Activated CD8-positive, alpha-beta memory T cell treated with anti-CD3 and anti-CD28 coated beads, Interleukin-2, amount 10 ng/mL, durations not matched to agents 7 days and 5 days (primary cell): Measurements from ENCODE around the gene RASSF10. TPM values are rescaled to one million over a fixed set of nuclear protein-coding genes. Genes with fewer than 3 reads are reported as not detected.

Experiments
- ATAC-seq: fragments of 150-1000 bp; cut with Tn5 transposase; one replicate; pipeline ENCODE4 v1.10.0; 2021; ENCODE audit warnings: moderate library complexity
- CTCF ChIA-PET: fragments of 350-600 bp; sonication (Branson Sonifier 250); formaldehyde crosslinking; loops from one replicate; lab custom pipeline; 2021; ENCODE audit warnings: antibody characterized with exemption; lab: Charles Lee
- DNase-seq: peaks from one replicate; pipeline ENCODE4 v3.0.0-alpha.2; 2020
- H3K27ac Mint-ChIP-seq: one replicate; pipeline ENCODE4 v1.8.0; 2021; ENCODE audit warnings: mild to moderate bottlenecking, mixed read lengths
- H3K27me3 Mint-ChIP-seq: one replicate; pipeline ENCODE4 v1.8.0; 2021; ENCODE audit warnings: mixed read lengths
- H3K36me3 Mint-ChIP-seq: one replicate; pipeline ENCODE4 v1.8.0; 2021; ENCODE audit warnings: mild to moderate bottlenecking, mixed read lengths
- H3K4me1 Mint-ChIP-seq: one replicate; pipeline ENCODE4 v1.8.0; 2021; ENCODE audit warnings: mixed read lengths
- H3K4me3 Mint-ChIP-seq: one replicate; pipeline ENCODE4 v1.8.0; 2021; ENCODE audit warnings: mild to moderate bottlenecking, moderate library complexity, mixed read lengths
- H3K9me3 Mint-ChIP-seq: one replicate; pipeline ENCODE4 v1.8.0; 2022; ENCODE audit warnings: low read depth, mixed read lengths
- total RNA-seq, 2 experiments: library from RNA; stranded (reverse); gene quantifications; one replicate each; pipeline ENCODE4 v1.2.3, GENCODE V29; 2021

RASSF10 gene
- total RNA-seq, 2 experiments from 2014 or later: not detected

DNA sequence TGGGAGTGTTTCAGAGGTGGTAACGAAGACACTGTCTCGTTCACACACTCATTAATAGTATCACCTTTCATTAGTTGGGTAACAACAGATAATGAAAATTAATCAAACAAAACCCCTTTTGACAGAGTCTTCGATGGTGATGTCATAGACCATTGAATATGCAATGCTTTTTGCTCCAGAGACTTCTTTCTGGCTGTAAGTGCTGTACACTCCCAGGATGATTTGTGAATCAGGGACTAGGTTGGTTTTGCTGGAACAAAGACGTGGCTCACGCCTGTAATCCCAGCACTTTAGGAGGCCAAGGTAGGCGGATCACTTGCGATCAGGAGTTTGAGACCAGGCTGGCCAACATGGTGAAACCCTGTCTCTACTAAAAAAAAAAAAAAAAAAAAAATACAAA, 9.5 kb upstream of the RASSF10 start:
- no peaks in the 10 kb centered on the region for H3K4me1 Mint-ChIP-seq
- H3K27me3 Mint-ChIP-seq: peaks cover 52% of the 10 kb centered on the region
- DNase-seq: no peak
- H3K9me3 Mint-ChIP-seq: no peaks in the 10 kb centered on the region
- no peaks in the 10 kb centered on the region for H3K36me3 Mint-ChIP-seq
- H3K4me3 Mint-ChIP-seq: no peak overlapping the region
- CTCF ChIA-PET: no interaction called here
- no peak overlapping the region for H3K27ac Mint-ChIP-seq
- ATAC-seq: no peak

GRCh38 chr11:13000116-13000515, 9.0 kb upstream of the RASSF10 start:
- Mint-ChIP-seq H3K27me3 (peaks cover 53% of the 10 kb centered on the region), H3K36me3 (no peaks in the 10 kb centered on the region), H3K9me3 (no peaks in the 10 kb centered on the region), H3K4me3 (no peak overlapping the region), H3K27ac (no peak overlapping the region), H3K4me1 (no peaks in the 10 kb centered on the region)
- DNase-seq (no peak), ATAC-seq (no peak)
- CTCF ChIA-PET: no interaction called here

DNA sequence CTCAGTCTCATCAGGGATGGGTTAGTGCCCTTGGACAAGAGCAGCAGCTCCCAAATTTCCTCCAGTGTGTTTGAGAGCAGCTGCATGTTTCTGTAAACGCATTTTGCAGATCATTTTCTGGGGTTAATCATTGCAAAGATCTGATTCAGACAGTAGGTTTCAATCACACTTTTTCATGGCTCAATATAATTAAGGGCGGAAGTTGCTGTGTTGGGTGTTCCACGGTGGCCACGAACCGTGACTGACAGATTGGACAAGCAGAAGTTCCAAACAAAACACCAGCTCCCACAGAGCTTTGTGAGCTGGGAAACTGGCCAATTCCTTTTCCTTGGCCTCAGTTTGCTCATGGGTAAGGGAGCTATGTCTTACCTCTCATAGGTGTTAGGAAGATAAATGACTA, 8.4 kb upstream of the RASSF10 start:
- H3K9me3 Mint-ChIP-seq: no peaks in the 10 kb centered on the region
- H3K4me3 Mint-ChIP-seq: no peak overlapping the region
- no peaks in the 10 kb centered on the region for H3K4me1 Mint-ChIP-seq
- no peak overlapping the region for H3K27ac Mint-ChIP-seq
- no peaks in the 10 kb centered on the region for H3K36me3 Mint-ChIP-seq
- CTCF ChIA-PET: no interaction called here
- no peak for ATAC-seq
- H3K27me3 Mint-ChIP-seq: peaks cover 55% of the 10 kb centered on the region
- DNase-seq: no peak

- Mint-ChIP-seq H3K36me3 (no peaks in the 10 kb centered on the region), H3K4me3 (no peak overlapping the region), H3K27me3 (peaks cover 70% of the 10 kb centered on the region), H3K27ac (no peak overlapping the region), H3K9me3 (no peaks in the 10 kb centered on the region), H3K4me1 (peaks cover 3% of the 10 kb centered on the region)
- DNase-seq (no peak), ATAC-seq (no peak)
- CTCF ChIA-PET: no interaction called here
These were observed 5.2 kb upstream of the RASSF10 start for GRCh38 chr11:13003736-13004493.

GRCh38 chr11:13007182-13008060, 1.7 kb upstream of the RASSF10 start:
- DNase-seq: no peak
- no peaks in the 10 kb centered on the region for H3K9me3 Mint-ChIP-seq
- H3K4me3 Mint-ChIP-seq: no peak overlapping the region
- H3K4me1 Mint-ChIP-seq: peaks cover 4% of the 10 kb centered on the region
- H3K27me3 Mint-ChIP-seq: peaks cover 76% of the 10 kb centered on the region
- CTCF ChIA-PET: no interaction called here
- H3K36me3 Mint-ChIP-seq: no peaks in the 10 kb centered on the region
- no peak for ATAC-seq
- H3K27ac Mint-ChIP-seq: no peak overlapping the region

DNA sequence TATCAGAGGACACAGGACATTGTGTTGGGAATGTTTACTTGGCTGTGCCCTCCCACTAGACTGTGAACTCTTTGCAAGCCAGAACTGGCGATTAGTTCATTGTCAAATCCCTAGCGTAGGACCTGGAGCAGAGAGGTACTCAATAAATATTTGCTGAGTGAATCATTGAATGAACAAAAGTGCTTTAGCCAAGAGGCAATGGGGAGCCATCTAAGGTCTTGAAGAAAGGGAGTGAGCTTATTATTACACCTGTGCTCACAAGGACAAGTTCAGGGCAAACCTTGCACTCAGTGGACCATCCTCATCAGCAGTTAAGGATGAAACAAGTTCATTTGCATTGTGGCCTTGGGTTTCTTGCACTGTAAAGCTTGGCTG, 1.1 kb upstream of the RASSF10 start:
- peaks cover 77% of the 10 kb centered on the region for H3K27me3 Mint-ChIP-seq
- H3K36me3 Mint-ChIP-seq: no peaks in the 10 kb centered on the region
- H3K4me1 Mint-ChIP-seq: peaks cover 4% of the 10 kb centered on the region
- ATAC-seq: no peak
- no peak for DNase-seq
- no peak overlapping the region for H3K27ac Mint-ChIP-seq
- H3K9me3 Mint-ChIP-seq: no peaks in the 10 kb centered on the region
- CTCF ChIA-PET: no interaction called here
- H3K4me3 Mint-ChIP-seq: no peak overlapping the region

GRCh38 chr11:13009476-13009920, 382 bp downstream of the RASSF10 start:
- Mint-ChIP-seq H3K27ac (no peak overlapping the region), H3K4me3 (no peak overlapping the region), H3K36me3 (no peaks in the 10 kb centered on the region), H3K27me3 (peaks cover 82% of the 10 kb centered on the region), H3K4me1 (peaks cover 4% of the 10 kb centered on the region), H3K9me3 (no peaks in the 10 kb centered on the region)
- no peak for ATAC-seq
- CTCF ChIA-PET: no interaction called here
- DNase-seq: no peak

GRCh38 chr11:13009921-13010748, 1.0 kb downstream of the RASSF10 start:
- ATAC-seq: no peak
- H3K27me3 Mint-ChIP-seq: peaks cover 84% of the 10 kb centered on the region

GRCh38 chr11:13010749-13011465, 1.8 kb downstream of the RASSF10 start:
- H3K36me3 Mint-ChIP-seq: no peaks in the 10 kb centered on the region
- H3K9me3 Mint-ChIP-seq: no peaks in the 10 kb centered on the region
- peaks cover 83% of the 10 kb centered on the region for H3K27me3 Mint-ChIP-seq
- no peak for DNase-seq
- no peak overlapping the region for H3K27ac Mint-ChIP-seq
- CTCF ChIA-PET: interaction anchor here (0.8 kb wide), 1 partner anchor 122 kb away, joined by 3 read pairs; no protein-coding TSS in a partner anchor
- no peak for ATAC-seq
- H3K4me3 Mint-ChIP-seq: no peak overlapping the region
- peaks cover 4% of the 10 kb centered on the region for H3K4me1 Mint-ChIP-seq

More at GRCh38 chr11:13009921-13010748, 1.0 kb downstream of the RASSF10 start:
- DNase-seq: no peak
- Mint-ChIP-seq H3K27ac (no peak overlapping the region), H3K4me3 (no peak overlapping the region), H3K36me3 (no peaks in the 10 kb centered on the region), H3K4me1 (peaks cover 4% of the 10 kb centered on the region), H3K9me3 (no peaks in the 10 kb centered on the region)
- CTCF ChIA-PET: interaction anchor here (0.8 kb wide), 1 partner anchor 121 kb away, joined by 3 read pairs; no protein-coding TSS in a partner anchor

- CTCF ChIA-PET: interaction anchor here (0.8 to 1.0 kb wide), 2 partner anchors 52 to 123 kb away, joined by 3 read pairs; no protein-coding TSS in a partner anchor
- Mint-ChIP-seq H3K4me3 (no peak overlapping the region), H3K27ac (no peak overlapping the region), H3K9me3 (no peaks in the 10 kb centered on the region), H3K4me1 (peaks cover 4% of the 10 kb centered on the region), H3K27me3 (peaks cover 82% of the 10 kb centered on the region), H3K36me3 (no peaks in the 10 kb centered on the region)
- ATAC-seq (no peak), DNase-seq (no peak)
These were observed 2.4 kb downstream of the RASSF10 start for GRCh38 chr11:13011466-13012055.

GRCh38 chr11:13012056-13012661, 3.0 kb downstream of the RASSF10 start:
- H3K4me3 Mint-ChIP-seq: no peak overlapping the region
- no peaks in the 10 kb centered on the region for H3K36me3 Mint-ChIP-seq
- CTCF ChIA-PET: interaction anchor here (1.0 kb wide), 1 partner anchor 52 kb away, joined by 3 read pairs; no protein-coding TSS in a partner anchor
- ATAC-seq: no peak
- H3K4me1 Mint-ChIP-seq: peaks cover 4% of the 10 kb centered on the region
- H3K9me3 Mint-ChIP-seq: no peaks in the 10 kb centered on the region
- peaks cover 81% of the 10 kb centered on the region for H3K27me3 Mint-ChIP-seq
- no peak overlapping the region for H3K27ac Mint-ChIP-seq
- no peak for DNase-seq

DNA sequence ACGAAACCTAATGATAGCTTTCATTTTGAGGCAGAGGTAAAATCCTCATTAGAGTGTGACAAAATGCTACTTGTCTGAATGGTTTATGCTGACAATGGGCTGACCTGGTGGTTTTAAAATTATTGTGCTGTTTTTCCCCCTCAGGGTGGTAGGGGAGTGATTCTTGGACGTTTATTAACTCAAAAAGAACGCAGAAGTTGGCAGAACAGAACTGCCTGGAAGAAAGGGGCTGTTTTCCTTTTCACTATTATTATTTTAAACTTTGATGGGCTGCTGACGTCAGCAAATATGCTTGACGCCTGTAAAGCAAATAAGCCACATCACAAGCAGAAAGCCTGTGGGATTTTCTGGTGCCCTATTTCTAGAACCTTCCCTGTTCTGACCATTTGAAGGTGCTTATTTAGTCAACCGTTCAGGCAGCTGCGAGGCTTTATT, 4.0 kb downstream of the RASSF10 start:
- no peak overlapping the region for H3K4me3 Mint-ChIP-seq
- H3K9me3 Mint-ChIP-seq: no peaks in the 10 kb centered on the region
- no peak for DNase-seq
- no peaks in the 10 kb centered on the region for H3K36me3 Mint-ChIP-seq
- H3K27ac Mint-ChIP-seq: no peak overlapping the region
- H3K4me1 Mint-ChIP-seq: peaks cover 4% of the 10 kb centered on the region
- CTCF ChIA-PET: no interaction called here
- peaks cover 77% of the 10 kb centered on the region for H3K27me3 Mint-ChIP-seq
- ATAC-seq: no peak
